H1 (cell line): ENCODE results near the gene GARS1. TPM values are rescaled to one million over a fixed set of nuclear protein-coding genes. Genes with fewer than 3 reads are reported as not detected.

ENCODE experiments used
- CTCF ChIA-PET: fragments of 300-600 bp; sonication (Branson Sonifier 250); formaldehyde crosslinking; loops from one replicate; lab custom pipeline; 2021; ENCODE audit not compliant: partially characterized antibody; lab: Charles Lee
- POLR2A ChIA-PET: fragments of 300-600 bp; sonication (Branson Sonifier 250); formaldehyde crosslinking; loops from one replicate; lab custom pipeline; 2021; ENCODE audit warnings: inconsistent platforms; ENCODE audit not compliant: partially characterized antibody; lab: Charles Lee
- DNase-seq, 2 experiments: peaks; one replicate each; pipeline versions ENCODE4 v3.0.0 to v3.0.0-alpha.2; 2010 to 2022; ENCODE audit warnings: low spot score in 2 of 2, low read depth in 1 of 2, mixed read lengths in 1 of 2
- FAIRE-seq: peaks from 2 replicates; lab custom pipeline; 2011; peaks lifted over from hg19 to GRCh38; lab: Jason Lieb, UNC
- H2AFZ ChIP-seq: 2 replicates; pipeline ENCODE4 v1.8.1; 2012; ENCODE audit warnings: low read length, inconsistent platforms
- H2AK5ac ChIP-seq: 2 replicates; pipeline ENCODE4 v1.6.1; 2013; ENCODE audit warnings: low read depth, low read length
- H2BK120ac ChIP-seq: replicated peaks from 2 replicates; pipeline ENCODE3; 2013; ENCODE audit warnings: low read depth, low read length, inconsistent platforms
- H2BK12ac ChIP-seq: 2 replicates; pipeline ENCODE4 v1.6.1; 2013; ENCODE audit warnings: low read depth, low read length
- H2BK15ac ChIP-seq: 2 replicates; pipeline ENCODE4 v1.6.1; 2013; ENCODE audit warnings: low read length
- H2BK20ac ChIP-seq: 2 replicates; pipeline ENCODE4 v1.6.1; 2013; ENCODE audit warnings: low read length
- H2BK5ac ChIP-seq: 2 replicates; pipeline ENCODE4 v1.6.1; 2013; ENCODE audit warnings: low read depth, low read length
- H3K14ac ChIP-seq: 2 replicates; pipeline ENCODE4 v1.6.1; 2013; ENCODE audit warnings: inconsistent platforms; ENCODE audit not compliant: insufficient read length
- H3K18ac ChIP-seq: 2 replicates; pipeline ENCODE4 v1.6.1; 2013; ENCODE audit warnings: low read length; ENCODE audit errors: extremely low read depth
- H3K23ac ChIP-seq: 2 replicates; pipeline ENCODE4 v1.6.1; 2013; ENCODE audit warnings: inconsistent platforms; ENCODE audit not compliant: insufficient read length
- H3K23me2 ChIP-seq: 2 replicates; pipeline ENCODE4 v1.6.1; 2013; ENCODE audit warnings: low read depth, low read length
- H3K27ac ChIP-seq: 2 replicates; pipeline ENCODE4 v1.6.1; 2011; ENCODE audit warnings: low read depth, low read length, inconsistent platforms
- H3K27me3 ChIP-seq, 4 experiments: replicated peaks in 1 of 4; 1 replicate in 1 of 4; 2 replicates in 3 of 4; pipeline versions ENCODE4 v1.6.1 to v1.8.1; 2011 to 2013; ENCODE audit warnings: low read length in 3 of 4, mild to moderate bottlenecking in 3 of 4, inconsistent platforms in 2 of 4, mixed read lengths in 2 of 4, moderate library complexity in 1 of 4; ENCODE audit not compliant: control insufficient read depth in 3 of 4, insufficient read depth in 3 of 4; ENCODE audit errors: extremely low read depth in 1 of 4
- H3K36me3 ChIP-seq, 4 experiments: 2 replicates each; pipeline versions ENCODE4 v1.6.1 to v1.8.1; 2011 to 2013; ENCODE audit warnings: mild to moderate bottlenecking in 4 of 4, low read length in 3 of 4, moderate library complexity in 2 of 4, control low read depth in 1 of 4, inconsistent platforms in 1 of 4; ENCODE audit not compliant: insufficient read depth in 4 of 4, control insufficient read depth in 2 of 4
- H3K4ac ChIP-seq: replicated peaks from 2 replicates; pipeline ENCODE3; 2013; ENCODE audit warnings: low read length, low read depth, mixed read lengths, inconsistent platforms; ENCODE audit not compliant: insufficient read length
- H3K4me1 ChIP-seq, 4 experiments: replicated peaks in 1 of 4; 1 replicate in 1 of 4; 2 replicates in 3 of 4; pipeline versions ENCODE4 v1.6.1 to v1.8.1; 2011 to 2013; ENCODE audit warnings: low read length in 3 of 4, inconsistent platforms in 2 of 4, mixed read lengths in 1 of 4; ENCODE audit not compliant: insufficient read depth in 4 of 4, control insufficient read depth in 3 of 4
- H3K4me2 ChIP-seq, 2 experiments: 2 replicates each; pipeline versions ENCODE4 v1.6.1 to v1.8.1; 2011 to 2013; ENCODE audit warnings: low read depth in 2 of 2, low read length in 2 of 2, control low read depth in 1 of 2, inconsistent platforms in 1 of 2, mild to moderate bottlenecking in 1 of 2; ENCODE audit not compliant: insufficient read depth in 1 of 2
- H3K4me3 ChIP-seq, 4 experiments: fragments of 200-600, 300-600 bp in 1 of 4; sonication (generic), shearing (Covaris generic), sonication (Bioruptor Twin) in 1 of 4; 2 replicates each; pipeline versions ENCODE4 v1.5.1 to v1.8.1; 2011 to 2016; ENCODE audit warnings: low read length in 4 of 4, low read depth in 3 of 4, control low read depth in 2 of 4, inconsistent platforms in 2 of 4, mild to moderate bottlenecking in 2 of 4, mixed read lengths in 1 of 4, moderate library complexity in 1 of 4; ENCODE audit not compliant: insufficient read depth in 2 of 4; ENCODE audit errors: extremely low read depth in 1 of 4
- H3K56ac ChIP-seq: replicated peaks from 2 replicates; pipeline ENCODE3; 2013; ENCODE audit warnings: low read depth, mild to moderate bottlenecking, mixed read lengths, low read length, inconsistent platforms; ENCODE audit not compliant: insufficient read length
- H3K79me1 ChIP-seq: 2 replicates; pipeline ENCODE4 v1.6.1; 2013; ENCODE audit warnings: low read depth, low read length, control low read depth
- H3K79me2 ChIP-seq, 2 experiments: 2 replicates each; pipeline versions ENCODE4 v1.6.1 to v1.8.1; 2012 to 2013; ENCODE audit warnings: low read length in 2 of 2, mild to moderate bottlenecking in 2 of 2, inconsistent platforms in 1 of 2; ENCODE audit not compliant: insufficient read depth in 2 of 2, control insufficient read depth in 1 of 2
- H3K9ac ChIP-seq, 4 experiments: replicated peaks in 1 of 4; 1 replicate in 1 of 4; 2 replicates in 3 of 4; pipeline versions ENCODE4 v1.6.1 to v1.8.1; 2011 to 2013; ENCODE audit warnings: low read depth in 3 of 4, low read length in 3 of 4, control low read depth in 2 of 4, mild to moderate bottlenecking in 2 of 4, moderate library complexity in 2 of 4, inconsistent platforms in 1 of 4; ENCODE audit errors: extremely low read depth in 1 of 4
- H3K9me3 ChIP-seq, 2 experiments: 2 replicates each; pipeline versions ENCODE4 v1.6.1 to v1.8.1; 2012 to 2013; ENCODE audit warnings: mild to moderate bottlenecking in 2 of 2, moderate library complexity in 2 of 2, control low read depth in 1 of 2, inconsistent platforms in 1 of 2, low read depth in 1 of 2, low read length in 1 of 2, mixed read lengths in 1 of 2; ENCODE audit not compliant: insufficient read depth in 2 of 2
- H4K20me1 ChIP-seq, 2 experiments: replicated peaks in 1 of 2; 2 replicates each; pipeline versions ENCODE3 to v1.8.1; 2011 to 2013; ENCODE audit warnings: inconsistent platforms in 2 of 2, low read length in 2 of 2, mild to moderate bottlenecking in 1 of 2; ENCODE audit not compliant: insufficient read depth in 2 of 2, control insufficient read depth in 1 of 2
- H4K5ac ChIP-seq: 2 replicates; pipeline ENCODE4 v1.6.1; 2013; ENCODE audit warnings: low read length, low read depth, mixed read lengths, inconsistent platforms; ENCODE audit not compliant: insufficient read length
- H4K8ac ChIP-seq: 2 replicates; pipeline ENCODE4 v1.8.0; 2013; ENCODE audit warnings: mild to moderate bottlenecking, moderate library complexity, low read length, inconsistent platforms; ENCODE audit not compliant: insufficient read depth; ENCODE audit errors: extremely low read depth
- H4K91ac ChIP-seq: replicated peaks from 2 replicates; pipeline ENCODE3; 2013; ENCODE audit warnings: low read length, mixed read lengths, inconsistent platforms; ENCODE audit not compliant: insufficient read length
- ATF3 ChIP-seq: IDR thresholded peaks from 2 replicates; pipeline ENCODE4 v1.6.1; 2011; ENCODE audit warnings: low read depth, mild to moderate bottlenecking, low read length; ENCODE audit not compliant: insufficient read depth
- WGBS, 2 experiments: shearing (Covaris generic) in 1 of 2; methylation state at CpG; one replicate each; pipeline versions ENCODE4 v1.1.6 to v1.1.7; 2013 to 2015; ENCODE audit warnings: low lambda C conversion rate in 2 of 2, mixed read lengths in 2 of 2, inconsistent platforms in 1 of 2, low coverage in 1 of 2, missing lambda C conversion rate in 1 of 2; ENCODE audit not compliant: insufficient replicate concordance in 2 of 2, insufficient coverage in 1 of 2, insufficient read length in 1 of 2; ENCODE audit errors: extremely low coverage in 1 of 2, missing lambda C conversion rate in 1 of 2; 5-methylcytosine and 5-hydroxymethylcytosine counted together
- polyA plus RNA-seq, 7 experiments: library from polyadenylated mRNA; depleted of rRNA in 3 of 7; stranded (reverse) in 5 of 7; unstranded in 2 of 7; fragments of >200 nt in 5 of 7; fragments of 200-250 nt in 2 of 7; gene quantifications; 1 replicate in 5 of 7; 2 replicates in 1 of 7; 4 replicates in 1 of 7; pipeline versions ENCODE4 v1.2.1 to v1.2.3, GENCODE V29; 2011 to 2013; ENCODE audit warnings: missing spikeins in 2 of 7, mixed read lengths in 2 of 7
- total RNA-seq: library from RNA; stranded (reverse); fragmentation: NEBNext Ultra II Directional; extraction: Animal tissue kit (Norgen Biotek cat#: 25700); gene quantifications from 2 replicates; pipeline ENCODE4 v1.2.1, GENCODE V29; 2021

Gene GARS1
- total and polyA plus RNA-seq, 2 of the 8 experiments (the other 6 are each of a cell fraction or from before 2014, with no cell fraction given) = 270 to 476 TPM

GRCh38 chr7:30668102-30668501 is 73.4 kb downstream of the GARS1 start:
- H3K56ac ChIP-seq = no peak overlapping the region
- H3K27ac ChIP-seq = no peak overlapping the region
- no peak overlapping the region for H3K14ac ChIP-seq
- no peak overlapping the region for H3K4me2 ChIP-seq
- H3K9me3 ChIP-seq = no peaks in the 10 kb centered on the region
- FAIRE-seq (no peak), DNase-seq (no peak)
- peaks cover 2 to 13% of the 10 kb centered on the region in 2 experiments for H4K20me1 ChIP-seq
- H3K4me1 ChIP-seq = peaks cover 0 to 8% (median 4%) of the 10 kb centered on the region in 4 experiments; a peak in 3 of 7 replicates
- 82% methylated on average over 4 of the region's 4 CpGs; no CpG with 5 or more reads in 1 of the 2 experiments for WGBS, 2 experiments
- no peaks in the 10 kb centered on the region; the same call in 1 of the 2 replicates for H3K79me1 ChIP-seq
- H3K23me2 ChIP-seq = no peaks in the 10 kb centered on the region
- no peak overlapping the region for H2BK5ac ChIP-seq
- H2BK20ac ChIP-seq = no peak overlapping the region
- no peak overlapping the region for H3K9ac ChIP-seq
- H4K5ac ChIP-seq = no peak overlapping the region
- no peak overlapping the region for H2AK5ac ChIP-seq
- ChIA-PET POLR2A (interaction anchor here (1.0 to 3.0 kb wide), 4 partner anchors 11 to 21 kb away, joined by 3 to 11 read pairs (median 5); partner anchors contain the start of gene CRHR2), CTCF (interaction anchor here (0.6 to 3.4 kb wide), 8 partner anchors 12 to 123 kb away, joined by 3 to 22 read pairs (median 3); partner anchors contain the start of gene CRHR2)
- no peak overlapping the region for H2BK12ac ChIP-seq
- no peak overlapping the region for H3K4ac ChIP-seq
- peaks cover 0 to 3% (median 0%) of the 10 kb centered on the region in 4 experiments; a peak in 2 of 7 replicates for H3K27me3 ChIP-seq
- H3K79me2 ChIP-seq = no peaks in the 10 kb centered on the region
- no peak overlapping the region for H3K23ac ChIP-seq
- H4K8ac ChIP-seq = no peak overlapping the region
- no peak overlapping the region for H2BK15ac ChIP-seq
- H4K91ac ChIP-seq = no peak overlapping the region
- no peak overlapping the region for H2BK120ac ChIP-seq
- no peak overlapping the region for H2AFZ ChIP-seq
- no peaks in the 10 kb centered on the region for H3K36me3 ChIP-seq
- no peak overlapping the region for H3K18ac ChIP-seq
- no peak overlapping the region for H3K4me3 ChIP-seq
- TF ChIP-seq ATF3 = no peak
